22Rv1 (cell line): ENCODE data around the gene FLII.

Experiments
- H3K27ac ChIP-seq: fragments of 450-650 bp; 2 replicates; pipeline ENCODE4 v1.5.1; 2017
- CTCF ChIP-seq: fragments of 450-650 bp; IDR thresholded peaks from 2 replicates; pipeline ENCODE4 v1.5.1; 2017; ENCODE audit warnings: mild to moderate bottlenecking
- ZFX ChIP-seq: fragments of 450-650 bp; IDR thresholded peaks from 2 replicates; pipeline ENCODE4 v1.6.1; 2017; ENCODE audit warnings: antibody characterized with exemption, borderline replicate concordance

The FLII gene

GRCh38 chr17:18213666-18214270 is 44.8 kb downstream of the FLII start:
- TF ChIP-seq CTCF: no peak
- TF ChIP-seq ZFX: no peak
- no peak overlapping the region for H3K27ac ChIP-seq

GRCh38 chr17:18208092-18208491 is 50.4 kb downstream of the FLII start:
- no peak overlapping the region for H3K27ac ChIP-seq
- TF ChIP-seq ZFX (no peak), CTCF (no peak)

GRCh38 chr17:18206962-18207361 is 51.6 kb downstream of the FLII start:
- TF ChIP-seq ZFX (no peak), CTCF (no peak)
- no peak overlapping the region for H3K27ac ChIP-seq

- no peak overlapping the region for H3K27ac ChIP-seq
- TF ChIP-seq ZFX (no peak), CTCF (no peak)
These were observed 52.7 kb downstream of the FLII start for GRCh38 chr17:18205861-18206260.

- H3K27ac ChIP-seq: no peak overlapping the region; the same call in 1 of the 2 replicates
- no peak for TF ChIP-seq CTCF
These were observed 55.2 kb downstream of the FLII start for GRCh38 chr17:18203308-18203707.

GRCh38 chr17:18201108-18201507 is 57.4 kb downstream of the FLII start:
- TF ChIP-seq CTCF (no peak), ZFX (no peak)
- no peak overlapping the region for H3K27ac ChIP-seq

- no peak overlapping the region for H3K27ac ChIP-seq
These were observed 60.0 kb downstream of the FLII start for GRCh38 chr17:18198530-18198929.

More at GRCh38 chr17:18198530-18198929, 60.0 kb downstream of the FLII start:
- TF ChIP-seq CTCF (no peak), ZFX (no peak)
